HG03045 (cell line): ENCODE results near the gene SMAD6.

Experiments
- ATAC-seq: cut with Tn5 transposase; IDR thresholded peaks from one replicate; pipeline ENCODE4 v1.9.1; 2021; ENCODE audit warnings: mild to moderate bottlenecking, moderate library complexity; ENCODE audit not compliant: unreplicated experiment

Gene SMAD6

DNA sequence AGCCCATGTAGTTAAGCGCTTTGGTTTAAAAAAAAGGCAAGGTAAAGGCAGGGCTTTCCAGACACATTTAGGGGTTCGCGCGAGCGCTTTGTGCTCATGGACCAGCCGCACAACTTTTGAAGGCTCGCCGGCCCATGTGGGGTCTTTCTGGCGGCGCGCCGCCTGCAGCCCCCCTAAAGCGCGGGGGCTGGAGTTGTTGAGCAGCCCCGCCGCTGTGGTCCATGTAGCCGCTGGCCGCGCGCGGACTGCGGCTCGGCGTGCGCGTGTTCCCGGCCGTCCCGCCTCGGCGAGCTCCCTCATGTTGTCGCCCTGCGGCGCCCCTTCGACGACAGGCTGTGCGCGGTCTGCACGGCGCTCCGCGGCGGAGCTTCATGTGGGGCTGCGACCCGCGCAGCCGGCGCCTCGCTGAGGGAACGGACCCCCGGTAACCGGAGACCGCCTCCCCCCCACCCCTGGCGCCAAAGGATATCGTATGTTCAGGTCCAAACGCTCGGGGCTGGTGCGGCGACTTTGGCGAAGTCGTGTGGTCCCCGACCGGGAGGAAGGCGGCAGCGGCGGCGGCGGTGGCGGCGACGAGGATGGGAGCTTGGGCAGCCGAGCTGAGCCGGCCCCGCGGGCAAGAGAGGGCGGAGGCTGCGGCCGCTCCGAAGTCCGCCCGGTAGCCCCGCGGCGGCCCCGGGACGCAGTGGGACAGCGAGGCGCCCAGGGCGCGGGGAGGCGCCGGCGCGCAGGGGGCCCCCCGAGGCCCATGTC, 927 bp downstream of the SMAD6 start:
- no peak for ATAC-seq

DNA sequence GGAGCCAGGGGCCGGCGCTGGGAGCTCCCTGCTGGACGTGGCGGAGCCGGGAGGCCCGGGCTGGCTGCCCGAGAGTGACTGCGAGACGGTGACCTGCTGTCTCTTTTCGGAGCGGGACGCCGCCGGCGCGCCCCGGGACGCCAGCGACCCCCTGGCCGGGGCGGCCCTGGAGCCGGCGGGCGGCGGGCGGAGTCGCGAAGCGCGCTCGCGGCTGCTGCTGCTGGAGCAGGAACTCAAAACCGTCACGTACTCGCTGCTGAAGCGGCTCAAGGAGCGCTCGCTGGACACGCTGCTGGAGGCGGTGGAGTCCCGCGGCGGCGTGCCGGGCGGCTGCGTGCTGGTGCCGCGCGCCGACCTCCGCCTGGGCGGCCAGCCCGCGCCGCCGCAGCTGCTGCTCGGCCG, 1.5 kb downstream of the SMAD6 start:
- no peak for ATAC-seq

- no peak for ATAC-seq
These were observed 2.2 kb downstream of the SMAD6 start for GRCh38 chr15:66704019-66704802.

- ATAC-seq = no peak
These were observed 2.7 kb downstream of the SMAD6 start for GRCh38 chr15:66704803-66705153.

DNA sequence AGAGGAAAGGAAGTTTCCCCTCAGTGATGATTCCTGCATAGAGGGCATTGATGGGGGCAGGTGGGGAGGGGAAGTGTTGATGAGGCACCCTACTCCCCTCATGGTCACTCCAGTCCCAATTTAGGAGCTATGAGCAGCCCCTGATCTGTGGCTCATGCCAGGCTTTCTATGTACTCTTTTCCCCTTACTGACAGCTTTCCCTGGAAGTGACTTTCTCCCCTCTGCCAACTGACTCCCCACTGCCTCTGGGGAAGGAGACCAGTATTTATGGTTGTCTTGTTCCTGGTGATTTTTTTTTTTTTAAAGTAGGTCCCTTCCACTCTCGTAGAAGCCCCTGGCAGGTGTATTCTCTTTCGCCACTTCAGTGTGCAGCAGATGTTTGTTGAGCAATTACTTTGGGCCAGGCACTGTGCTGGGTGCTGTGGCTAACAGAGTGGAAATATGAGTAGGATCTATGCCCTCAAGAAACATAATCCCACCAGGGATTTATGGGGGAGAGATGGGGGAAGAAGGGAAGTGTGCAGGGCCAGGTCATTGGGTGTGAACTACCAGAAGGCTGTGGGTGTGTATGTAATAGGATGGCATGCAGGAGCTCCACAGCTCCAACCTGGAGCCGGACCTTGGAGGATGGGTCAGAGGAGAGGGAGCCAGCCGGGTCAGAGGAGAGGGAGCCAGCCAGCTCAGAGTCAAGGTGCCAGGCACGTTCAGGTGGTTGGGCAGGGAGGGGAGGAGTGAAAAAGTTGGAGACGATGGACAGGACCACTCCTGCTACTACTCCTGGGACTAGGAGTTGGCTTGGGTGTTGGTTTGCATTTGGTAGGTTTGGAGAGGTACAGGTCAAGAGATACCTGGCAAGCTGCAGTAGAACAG, 3.5 kb downstream of the SMAD6 start:
- no peak for ATAC-seq

DNA sequence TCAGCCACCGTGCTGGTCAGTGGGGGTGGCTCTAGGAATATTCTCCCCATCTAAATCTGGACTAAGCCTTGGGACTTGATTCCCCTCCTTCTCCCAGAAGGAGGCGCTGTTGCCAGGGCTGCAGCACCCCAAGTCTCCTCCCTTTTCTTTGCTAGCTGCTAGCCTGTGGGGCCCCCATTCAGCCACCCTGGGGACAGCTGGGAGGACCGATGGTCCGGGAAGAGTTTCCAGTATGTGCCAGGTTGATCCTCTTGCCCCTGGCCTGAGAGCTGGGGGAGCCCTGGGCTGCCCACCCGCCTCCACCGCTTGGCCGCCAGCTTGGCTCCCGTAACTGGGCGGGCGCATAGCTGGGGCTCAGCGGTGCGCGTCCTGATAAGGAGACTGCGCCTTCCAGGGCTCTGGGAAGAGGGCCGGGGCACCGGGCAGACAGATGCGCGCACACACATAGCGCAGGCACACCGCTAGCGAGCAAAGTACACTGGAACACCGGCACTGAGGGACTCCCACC, 4.2 kb downstream of the SMAD6 start:
- no peak for ATAC-seq

GRCh38 chr15:66706840-66707239, 4.8 kb downstream of the SMAD6 start:
- ATAC-seq = no peak

GRCh38 chr15:66707310-66708082, 5.5 kb downstream of the SMAD6 start:
- no peak for ATAC-seq

DNA sequence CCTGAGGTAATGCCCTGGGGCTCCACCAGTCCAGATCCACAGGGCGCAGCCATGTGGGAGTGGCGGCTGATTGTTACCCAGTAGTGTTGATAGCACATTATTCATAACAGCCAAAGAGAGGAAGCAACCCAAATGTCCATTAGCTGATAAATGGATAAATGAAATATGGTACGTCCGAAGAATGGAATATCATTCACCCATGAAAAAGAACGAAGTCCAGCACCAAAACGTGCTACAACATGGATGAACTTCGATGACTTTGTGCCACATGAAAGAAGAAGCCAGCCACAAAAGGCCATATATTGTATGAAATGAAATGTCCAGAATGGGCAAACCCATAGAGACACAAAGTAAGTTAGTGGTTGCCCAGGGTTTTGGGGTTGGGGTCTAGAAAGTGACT, 6.4 kb downstream of the SMAD6 start:
- ATAC-seq = no peak

GRCh38 chr15:66709884-66710283, 7.8 kb downstream of the SMAD6 start:
- no peak for ATAC-seq

- no peak for ATAC-seq
These were observed 9.2 kb downstream of the SMAD6 start for GRCh38 chr15:66711260-66711659.

DNA sequence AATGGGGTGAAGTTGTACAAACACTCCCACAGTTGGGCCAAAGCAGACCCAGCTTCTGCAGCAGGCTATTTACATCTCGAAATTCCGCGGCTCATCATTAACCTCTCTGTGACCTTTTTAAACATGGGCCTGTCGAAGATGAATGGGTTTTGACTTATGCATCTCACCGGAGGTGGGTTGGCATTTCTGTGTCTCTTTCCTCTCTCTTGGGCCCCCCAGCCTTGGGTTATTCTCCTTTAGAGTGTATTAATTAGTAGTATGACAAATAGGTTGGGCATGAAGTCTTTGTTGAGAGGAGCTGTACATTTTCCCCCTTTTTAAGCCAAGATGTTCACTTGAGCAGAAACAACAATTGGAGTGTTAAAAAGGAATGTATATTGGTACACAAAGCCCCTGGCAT, 9.8 kb downstream of the SMAD6 start:
- no peak for ATAC-seq

- no peak for ATAC-seq
These were observed 11.9 kb downstream of the SMAD6 start for GRCh38 chr15:66713843-66714508.

- ATAC-seq = no peak
These were observed 12.5 kb downstream of the SMAD6 start for GRCh38 chr15:66714543-66714981.

DNA sequence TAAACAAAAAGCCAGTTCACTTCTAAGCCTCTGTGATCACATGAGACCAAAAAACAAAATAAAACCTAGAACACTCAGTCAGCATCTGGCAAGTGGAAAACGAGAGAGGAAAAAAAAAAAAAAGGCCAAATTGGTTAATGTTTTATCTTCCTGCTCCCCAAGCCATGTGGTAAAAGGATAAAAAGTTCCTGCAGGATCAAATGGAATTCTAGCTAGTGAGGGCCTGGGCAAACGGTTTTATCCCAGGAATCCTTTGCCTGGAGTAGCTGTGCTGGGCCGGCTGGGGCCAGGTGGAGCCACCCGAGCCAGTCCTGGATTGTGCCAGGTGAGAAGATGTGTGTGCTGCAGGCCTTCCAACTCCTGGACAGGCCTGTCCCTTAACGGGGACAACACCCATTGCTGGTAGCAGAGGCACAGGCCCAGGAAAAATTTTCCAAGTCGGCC, 13.2 kb downstream of the SMAD6 start:
- ATAC-seq = no peak

GRCh38 chr15:66715720-66716655, 14.0 kb downstream of the SMAD6 start:
- no peak for ATAC-seq

- ATAC-seq = no peak
These were observed 14.6 kb downstream of the SMAD6 start for GRCh38 chr15:66716656-66717020.

DNA sequence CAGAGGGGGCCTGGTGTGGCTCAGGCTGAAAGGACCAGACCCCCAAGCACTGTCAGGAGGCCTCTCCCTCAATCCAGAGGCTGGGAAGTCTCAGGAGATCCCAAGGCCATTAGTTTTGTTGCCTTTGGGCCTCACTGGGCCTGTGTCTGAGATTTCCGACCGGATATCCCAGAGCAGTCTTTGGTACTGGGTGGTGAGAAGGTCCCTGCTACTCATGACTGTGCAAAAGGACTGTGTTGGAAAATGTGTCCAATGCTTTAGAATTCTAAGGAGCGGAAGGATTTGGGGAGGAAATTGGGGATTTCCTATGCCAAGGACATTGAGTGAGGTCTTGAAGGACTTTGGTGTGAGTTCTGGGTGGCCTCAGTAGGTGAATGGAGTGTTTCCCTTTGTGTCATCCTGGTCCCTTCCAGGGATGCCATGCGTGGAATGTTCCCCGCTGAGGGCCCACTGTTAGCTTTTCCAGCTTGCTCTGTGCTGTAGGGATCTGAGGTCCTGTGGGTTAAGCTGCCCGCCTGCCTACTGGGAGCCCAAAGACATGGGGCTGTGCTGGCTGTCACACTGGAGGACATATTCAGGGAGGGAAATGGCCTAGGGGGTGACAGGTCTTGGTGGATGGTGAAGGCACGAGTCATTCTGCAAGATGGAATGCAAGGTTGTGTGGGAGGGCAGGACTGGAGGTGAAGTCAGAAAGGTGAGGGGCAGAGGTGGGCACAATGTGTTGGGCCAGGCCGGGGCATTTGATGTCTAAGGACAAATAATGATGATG, 16.4 kb downstream of the SMAD6 start:
- no peak for ATAC-seq
